Measurements from ENCODE around the gene PUM1.

The PUM1 gene

GRCh38 chr1:30906631-30907441, 158.7 kb downstream of the PUM1 start:
- no peak for DNase-seq (ENCODE audit: low spot score)

GRCh38 chr1:30905916-30906620, 159.4 kb downstream of the PUM1 start:
- DNase-seq (ENCODE audit: low spot score), result no peak

- DNase-seq (ENCODE audit: low spot score), result no peak
Observed at GRCh38 chr1:30905403-30905802, 160.1 kb downstream of the PUM1 start.

GRCh38 chr1:30904962-30905335, 160.6 kb downstream of the PUM1 start:
- no peak for DNase-seq (ENCODE audit: low spot score)

GRCh38 chr1:30904191-30904961, 161.1 kb downstream of the PUM1 start:
- no peak for DNase-seq (ENCODE audit: low spot score)

- DNase-seq (ENCODE audit: low spot score), result no peak
Observed at GRCh38 chr1:30903343-30904034, 162.0 kb downstream of the PUM1 start.

- DNase-seq (ENCODE audit: low spot score), result no peak
Observed at GRCh38 chr1:30902593-30903290, 162.8 kb downstream of the PUM1 start.

- DNase-seq (ENCODE audit: low spot score), result no peak
Observed at GRCh38 chr1:30901798-30902581, 163.5 kb downstream of the PUM1 start.

GRCh38 chr1:30900931-30901560, 164.5 kb downstream of the PUM1 start:
- DNase-seq (ENCODE audit: low spot score), result no peak

GRCh38 chr1:30900486-30900885, 165.0 kb downstream of the PUM1 start:
- no peak for DNase-seq (ENCODE audit: low spot score)

- DNase-seq (ENCODE audit: low spot score), result no peak
Observed at GRCh38 chr1:30899577-30900389, 165.7 kb downstream of the PUM1 start.

- DNase-seq (ENCODE audit: low spot score), result no peak
Observed at GRCh38 chr1:30898031-30898815, 167.3 kb downstream of the PUM1 start.

GRCh38 chr1:30896905-30897304, 168.6 kb downstream of the PUM1 start:
- no peak for DNase-seq (ENCODE audit: low spot score)

GRCh38 chr1:30895944-30896660, 169.4 kb downstream of the PUM1 start:
- no peak for DNase-seq (ENCODE audit: low spot score)

- DNase-seq (ENCODE audit: low spot score), result no peak
Observed at GRCh38 chr1:30895382-30895943, 170.1 kb downstream of the PUM1 start.

GRCh38 chr1:30894508-30894973, 171.0 kb downstream of the PUM1 start:
- DNase-seq (ENCODE audit: low spot score), result no peak

- DNase-seq (ENCODE audit: low spot score), result no peak
Observed at GRCh38 chr1:30893776-30894507, 171.6 kb downstream of the PUM1 start.
